ENCODE results near the gene RNF25. TPM values are rescaled to one million over a fixed set of nuclear protein-coding genes. Genes with fewer than 3 reads are reported as not detected.

RNF25 gene
- total RNA-seq, 1 donor: 41.6 TPM

DNA sequence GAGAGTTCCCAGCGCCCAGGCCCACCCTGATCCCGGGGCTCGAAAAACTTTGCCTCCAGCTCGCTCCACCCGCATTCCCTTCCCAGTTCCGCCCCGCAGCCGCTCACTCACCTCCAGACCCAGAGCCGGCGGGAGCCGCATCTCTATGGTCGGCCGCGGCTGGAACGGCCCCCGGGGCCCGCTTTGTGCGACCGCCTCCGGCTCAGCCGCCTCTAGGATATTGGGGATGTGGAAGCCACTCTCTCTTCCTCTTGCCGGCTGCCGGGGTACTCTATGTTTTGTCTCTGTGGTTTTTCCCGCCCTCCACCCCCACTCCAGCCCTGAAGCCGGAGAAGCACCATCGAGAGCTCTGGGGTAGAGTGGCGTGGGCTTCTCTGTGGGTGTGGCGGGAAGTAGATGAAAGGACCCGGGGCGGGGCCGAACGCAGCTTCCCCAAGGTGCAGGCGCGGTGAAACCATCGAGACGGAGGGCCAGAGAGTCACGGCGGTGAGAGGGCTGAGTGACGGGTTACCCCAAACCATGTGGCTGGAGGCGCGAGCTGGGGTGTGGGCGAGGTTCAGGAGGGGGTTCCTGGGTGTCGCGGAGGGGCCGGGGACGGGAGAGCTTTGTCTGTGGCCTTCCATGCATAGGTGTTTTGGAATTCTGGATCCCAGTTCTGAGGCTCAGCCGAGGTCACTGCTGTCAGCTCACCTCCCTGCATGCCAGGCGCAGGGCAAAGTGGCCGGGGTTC lies 12.4 kb downstream of the RNF25 start, which contains the start of the genes BCS1L and ZNF142:
BCS1L (plus strand) TSS at position 426 of the 730 bp plus-strand sequence. CDS start 1,305 bp downstream, outside the sequence.
ZNF142 (minus strand) TSS at position 366 of the 730 bp plus-strand sequence. CDS start 3,194 bp downstream, outside the sequence.
- H3K27ac ChIP-seq (ENCODE audit: low read depth, low read length): peak within 1 kb of the TSS; percentile 56
- H3K4me3 ChIP-seq (ENCODE audit: insufficient read depth, low read length): peak within 1 kb of the TSS; percentile 82
- peak within 1 kb of the TSS; percentile 92 for H2AFZ ChIP-seq (ENCODE audit: low read length)
- H3K4me1 ChIP-seq (ENCODE audit: insufficient read depth, low read length): peaks cover 10% of the 10 kb centered on the region
- TF ChIP-seq, protein P1, sequence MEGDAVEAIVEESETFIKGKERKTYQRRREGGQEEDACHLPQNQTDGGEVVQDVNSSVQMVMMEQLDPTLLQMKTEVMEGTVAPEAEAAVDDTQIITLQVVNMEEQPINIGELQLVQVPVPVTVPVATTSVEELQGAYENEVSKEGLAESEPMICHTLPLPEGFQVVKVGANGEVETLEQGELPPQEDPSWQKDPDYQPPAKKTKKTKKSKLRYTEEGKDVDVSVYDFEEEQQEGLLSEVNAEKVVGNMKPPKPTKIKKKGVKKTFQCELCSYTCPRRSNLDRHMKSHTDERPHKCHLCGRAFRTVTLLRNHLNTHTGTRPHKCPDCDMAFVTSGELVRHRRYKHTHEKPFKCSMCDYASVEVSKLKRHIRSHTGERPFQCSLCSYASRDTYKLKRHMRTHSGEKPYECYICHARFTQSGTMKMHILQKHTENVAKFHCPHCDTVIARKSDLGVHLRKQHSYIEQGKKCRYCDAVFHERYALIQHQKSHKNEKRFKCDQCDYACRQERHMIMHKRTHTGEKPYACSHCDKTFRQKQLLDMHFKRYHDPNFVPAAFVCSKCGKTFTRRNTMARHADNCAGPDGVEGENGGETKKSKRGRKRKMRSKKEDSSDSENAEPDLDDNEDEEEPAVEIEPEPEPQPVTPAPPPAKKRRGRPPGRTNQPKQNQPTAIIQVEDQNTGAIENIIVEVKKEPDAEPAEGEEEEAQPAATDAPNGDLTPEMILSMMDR (IDR thresholded peaks at IDR 0.05; ENCODE audit: extremely low read depth, low read depth, low read length): no peak
- peaks cover 68% of the 10 kb centered on the region for H3K36me3 ChIP-seq (ENCODE audit: insufficient read depth, low read length)
- no peaks in the 10 kb centered on the region for H4K20me1 ChIP-seq (ENCODE audit: insufficient read depth, low read length)
- peak within 1 kb of the TSS; percentile 88 for H3K4me2 ChIP-seq (ENCODE audit: insufficient read depth, low read length)
- peak; percentile 95 for DNase-seq (ENCODE audit: insufficient read length, low spot score, missing footprints)
- H3K9me3 ChIP-seq (ENCODE audit: low read depth, low read length): no peaks in the 10 kb centered on the region
- no peaks in the 10 kb centered on the region for H3K27me3 ChIP-seq (ENCODE audit: insufficient read depth, low read length)
- H3K79me2 ChIP-seq (ENCODE audit: insufficient read depth, low read length): peaks cover 42% of the 10 kb centered on the region

DNA sequence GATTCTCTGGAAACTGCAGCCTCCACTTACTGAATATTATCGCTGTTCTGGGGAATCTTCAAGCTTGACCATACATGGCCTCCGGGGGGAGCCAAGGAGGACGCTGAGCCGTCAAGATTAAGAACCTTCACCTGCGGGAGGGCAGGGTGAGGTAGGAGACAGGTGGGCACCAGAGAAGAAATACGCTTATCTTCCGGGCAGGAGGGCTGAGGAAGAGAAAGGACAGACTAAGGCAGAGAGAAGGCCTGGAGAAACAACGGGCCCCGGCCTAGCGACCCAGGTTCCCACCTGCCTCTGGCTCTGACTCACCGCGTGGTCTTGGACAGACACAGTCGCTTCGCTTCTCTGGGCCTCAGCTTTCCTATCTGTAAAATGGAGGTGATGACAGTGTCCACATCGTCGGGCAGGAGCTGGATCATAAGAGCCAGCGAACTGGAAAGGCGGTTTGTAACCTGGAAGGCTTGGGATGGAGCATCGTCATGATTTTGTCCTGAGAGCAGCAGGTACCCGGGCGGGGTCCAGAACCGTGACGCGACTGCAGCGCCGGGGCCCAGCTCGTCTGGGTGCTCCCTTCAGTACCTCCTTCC lies 13.0 kb downstream of the RNF25 start:
- Histone ChIP-seq H3K4me2 (ENCODE audit: insufficient read depth, low read length) (peak overlapping the region; percentile 88), H3K4me3 (ENCODE audit: insufficient read depth, low read length) (peak overlapping the region; percentile 82), H3K9me3 (ENCODE audit: low read depth, low read length) (no peaks in the 10 kb centered on the region), H3K27me3 (ENCODE audit: insufficient read depth, low read length) (no peaks in the 10 kb centered on the region), H2AFZ (ENCODE audit: low read length) (peak overlapping the region; percentile 92), H4K20me1 (ENCODE audit: insufficient read depth, low read length) (no peaks in the 10 kb centered on the region), H3K27ac (ENCODE audit: low read depth, low read length) (peak overlapping the region; percentile 56), H3K4me1 (ENCODE audit: insufficient read depth, low read length) (peaks cover 10% of the 10 kb centered on the region), H3K36me3 (ENCODE audit: insufficient read depth, low read length) (peaks cover 69% of the 10 kb centered on the region), H3K79me2 (ENCODE audit: insufficient read depth, low read length) (peaks cover 42% of the 10 kb centered on the region)
- DNase-seq (ENCODE audit: insufficient read length, low spot score, missing footprints): peak; percentile 92
- TF ChIP-seq, protein P1 (IDR thresholded peaks at IDR 0.05; ENCODE audit: extremely low read depth, low read depth, low read length): peak; percentile 50

DNA sequence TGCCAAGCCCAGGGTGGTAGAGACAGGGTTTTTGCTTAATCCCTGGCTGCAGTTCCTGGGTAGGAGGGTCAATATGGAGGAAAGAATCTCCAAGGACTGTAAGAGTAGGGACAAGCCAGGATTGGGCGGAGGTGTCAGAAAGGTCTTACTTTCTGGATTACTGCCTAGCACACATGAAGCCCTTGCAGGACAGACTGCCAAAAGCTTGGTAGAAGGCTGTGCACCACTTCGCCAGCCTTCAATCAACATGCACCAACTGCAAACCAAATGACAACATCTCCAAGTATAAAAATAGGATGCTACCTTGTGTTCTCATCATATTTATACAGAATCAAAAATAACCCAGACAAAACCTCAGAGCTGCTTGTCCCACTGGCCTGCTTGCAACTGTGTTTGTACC lies 16.1 kb downstream of the RNF25 start:
- Histone ChIP-seq H3K79me2 (ENCODE audit: insufficient read depth, low read length) (peaks cover 40% of the 10 kb centered on the region), H3K36me3 (ENCODE audit: insufficient read depth, low read length) (peaks cover 67% of the 10 kb centered on the region)
- no peak for DNase-seq (ENCODE audit: insufficient read length, low spot score, missing footprints)

More for the DNA sequence above, 16.1 kb downstream of the RNF25 start:
- no peak overlapping the region for H3K4me3 ChIP-seq (ENCODE audit: insufficient read depth, low read length)
- H4K20me1 ChIP-seq (ENCODE audit: insufficient read depth, low read length): no peaks in the 10 kb centered on the region
- no peaks in the 10 kb centered on the region for H3K27me3 ChIP-seq (ENCODE audit: insufficient read depth, low read length)
- H3K27ac ChIP-seq (ENCODE audit: low read depth, low read length): no peak overlapping the region
- no peak overlapping the region for H2AFZ ChIP-seq (ENCODE audit: low read length)
- H3K9me3 ChIP-seq (ENCODE audit: low read depth, low read length): no peaks in the 10 kb centered on the region
- TF ChIP-seq, protein P1 (IDR thresholded peaks at IDR 0.05; ENCODE audit: extremely low read depth, low read depth, low read length): no peak
- H3K4me1 ChIP-seq (ENCODE audit: insufficient read depth, low read length): peaks cover 10% of the 10 kb centered on the region
- no peak overlapping the region for H3K4me2 ChIP-seq (ENCODE audit: insufficient read depth, low read length)
